Ascending aorta (tissue), 2 donors: ENCODE measurements around the gene STARD13. TPM values are rescaled to one million over a fixed set of nuclear protein-coding genes. Genes with fewer than 3 reads are reported as not detected.

Experiments
- DNase-seq, 2 donors: peaks; one replicate each; pipeline ENCODE4 v3.0.0-alpha.2; 2019; ENCODE audit warnings: low spot score in 2 of 2
- H3K27ac ChIP-seq, 2 donors: fragments of 200-600 bp; sonication (generic); one replicate each; pipeline ENCODE4 v1.5.1; 2016 to 2017; ENCODE audit warnings: mild to moderate bottlenecking in 1 of 2
- H3K27me3 ChIP-seq: fragments of 200-600 bp; sonication (generic); one replicate; pipeline ENCODE4 v1.5.1; 2017
- H3K36me3 ChIP-seq, 2 donors: fragments of 200-600 bp; sonication (generic); one replicate each; pipeline ENCODE4 v1.5.1; 2016
- H3K4me1 ChIP-seq, 2 donors: fragments of 200-600 bp; sonication (generic); one replicate each; pipeline ENCODE4 v1.5.1; 2016 to 2017; ENCODE audit warnings: mild to moderate bottlenecking in 1 of 2
- H3K4me3 ChIP-seq, 2 donors: fragments of 200-600 bp; sonication (generic); one replicate each; pipeline ENCODE4 v1.5.1; 2016 to 2017; ENCODE audit warnings: mild to moderate bottlenecking in 1 of 2
- H3K9me3 ChIP-seq, 2 donors: fragments of 200-600 bp; sonication (generic); one replicate each; pipeline ENCODE4 v1.5.1; 2016
- CTCF ChIP-seq, 3 experiments: fragments of 200-600 bp in 2 of 3; fragments of 450-650 bp in 1 of 3; sonication (generic) in 2 of 3; IDR thresholded peaks; one replicate each; pipeline ENCODE4 v1.5.1; 2016 to 2019; ENCODE audit warnings: antibody characterized with exemption in 3 of 3, mild to moderate bottlenecking in 1 of 3, moderate library complexity in 1 of 3
- intact Hi-C: fragments of 100-400 bp; cut with DNase I; formaldehyde crosslinking; loops from one replicate; pipeline ENCODE4 v1.15.1; 2023
- total RNA-seq: library from RNA; depleted of rRNA; stranded (reverse); fragments of >200 nt; gene quantifications from one replicate; pipeline ENCODE4 v1.1.0, GENCODE V29; 2016

STARD13 gene
- 34.6 TPM for total RNA-seq

GRCh38 chr13:33285420-33286124 lies at the start of gene STARD13:
STARD13 (minus strand) TSS chr13:33285755; CDS start chr13:33285638, 117 bp downstream.
- Histone ChIP-seq H3K36me3 (no peaks in the 10 kb centered on the region), H3K27me3 (no peaks in the 10 kb centered on the region), H3K9me3 (no peaks in the 10 kb centered on the region), H3K27ac (peak within 1 kb of the TSS; percentile 88 to 97), H3K4me3 (peak within 1 kb of the TSS; percentile 73 to 94), H3K4me1 (peaks cover 10 to 26% of the 10 kb centered on the region in 2 donors)
- intact Hi-C loops = loop anchor here (1.0 to 5.0 kb wide), 7 partner anchors 37 to 257 kb away; no protein-coding TSS in a partner anchor
- TF ChIP-seq CTCF (IDR thresholded peaks at IDR 0.05) = peak; percentile 34 to 52 (median 42)
- peak; percentile 92 to 98 for DNase-seq

GRCh38 chr13:33334831-33335230 lies 49.3 kb upstream of the STARD13 start:
- Histone ChIP-seq H3K27me3 (no peaks in the 10 kb centered on the region), H3K4me1 (no peaks in the 10 kb centered on the region), H3K9me3 (no peaks in the 10 kb centered on the region), H3K36me3 (no peaks in the 10 kb centered on the region), H3K27ac (no peak overlapping the region), H3K4me3 (no peak overlapping the region)
- TF ChIP-seq CTCF (IDR thresholded peaks at IDR 0.05) = no peak
- intact Hi-C loops = no loop called here
- DNase-seq = no peak

GRCh38 chr13:33331962-33332361 lies 46.4 kb upstream of the STARD13 start:
- H3K9me3 ChIP-seq = no peaks in the 10 kb centered on the region
- H3K4me1 ChIP-seq = no peaks in the 10 kb centered on the region
- no peaks in the 10 kb centered on the region for H3K36me3 ChIP-seq
- no peak overlapping the region for H3K4me3 ChIP-seq
- intact Hi-C loops = no loop called here
- H3K27ac ChIP-seq = no peak overlapping the region
- H3K27me3 ChIP-seq = no peaks in the 10 kb centered on the region
- no peak for DNase-seq
- no peak for TF ChIP-seq CTCF (IDR thresholded peaks at IDR 0.05)

- Histone ChIP-seq H3K27ac (no peak overlapping the region), H3K27me3 (no peaks in the 10 kb centered on the region), H3K9me3 (no peaks in the 10 kb centered on the region), H3K36me3 (no peaks in the 10 kb centered on the region), H3K4me3 (no peak overlapping the region), H3K4me1 (no peaks in the 10 kb centered on the region)
- TF ChIP-seq CTCF (IDR thresholded peaks at IDR 0.05) = no peak
- intact Hi-C loops = no loop called here
- DNase-seq = no peak
Observed at GRCh38 chr13:33330483-33330882, 44.9 kb upstream of the STARD13 start.

- Histone ChIP-seq H3K27ac (no peak overlapping the region), H3K9me3 (no peaks in the 10 kb centered on the region), H3K27me3 (no peaks in the 10 kb centered on the region), H3K4me1 (peaks cover 4 to 12% of the 10 kb centered on the region in 2 donors), H3K36me3 (no peaks in the 10 kb centered on the region), H3K4me3 (no peak overlapping the region)
- intact Hi-C loops = no loop called here
- DNase-seq = no peak
- no peak for TF ChIP-seq CTCF (IDR thresholded peaks at IDR 0.05)
Observed at GRCh38 chr13:33328701-33329100, 43.1 kb upstream of the STARD13 start.
